SK-N-SH (cell line): Measurements from ENCODE around the gene CPOX. TPM values are rescaled to one million over a fixed set of nuclear protein-coding genes. Genes with fewer than 3 reads are reported as not detected.

ENCODE experiments used
- CTCF ChIA-PET: fragments of 300-600, 350-600 bp; formaldehyde crosslinking; extraction: SDS; loops from one replicate; lab custom pipeline; 2021; lab: Yijun Ruan, JAX
- POLR2A ChIA-PET: fragments of 350-600 bp; sonication (Branson Sonifier 250); formaldehyde crosslinking; extraction: SDS; loops from one replicate; lab custom pipeline; 2020; ENCODE audit warnings: antibody characterized with exemption, inconsistent platforms; lab: Yijun Ruan, JAX
- DNase-seq: peaks from one replicate; pipeline ENCODE4 v3.0.0; 2012
- H2AFZ ChIP-seq: fragments of 200-600 bp; sonication (generic); 2 replicates; pipeline ENCODE4 v1.8.1; 2016; ENCODE audit warnings: antibody characterized with exemption, mild to moderate bottlenecking, low read depth
- H3F3A ChIP-seq: fragments of 200-600 bp; sonication (generic); replicated peaks from 2 replicates; pipeline ENCODE3; 2016; ENCODE audit warnings: antibody characterized with exemption, mild to moderate bottlenecking; ENCODE audit not compliant: insufficient read depth
- H3K27ac ChIP-seq, 2 experiments: fragments of 200-500 bp in 1 of 2; fragments of 200-600 bp in 1 of 2; sonication (Bioruptor generic) in 1 of 2; sonication (generic), shearing (Covaris generic) in 1 of 2; 2 replicates each; pipeline versions ENCODE4 v1.5.1 to v1.6.1; 2014 to 2016; ENCODE audit warnings: low read depth in 2 of 2, inconsistent platforms in 1 of 2, low read length in 1 of 2, mild to moderate bottlenecking in 1 of 2, mixed read lengths in 1 of 2
- H3K27me3 ChIP-seq: fragments of 200-600 bp; sonication (generic), shearing (Covaris generic); 2 replicates; pipeline ENCODE4 v1.6.1; 2016; ENCODE audit warnings: mixed run types; ENCODE audit not compliant: insufficient read depth
- H3K36me3 ChIP-seq, 2 experiments: fragments of 200-500 bp in 1 of 2; fragments of 200-600 bp in 1 of 2; sonication (Bioruptor generic) in 1 of 2; sonication (generic) in 1 of 2; replicated peaks in 1 of 2; 2 replicates each; pipeline versions ENCODE3 to v1.5.1; 2014 to 2016; ENCODE audit warnings: low read length in 1 of 2, mild to moderate bottlenecking in 1 of 2; ENCODE audit not compliant: insufficient read depth in 2 of 2, control insufficient read depth in 1 of 2
- H3K4me1 ChIP-seq, 2 experiments: fragments of 200-500 bp in 1 of 2; fragments of 200-600 bp in 1 of 2; sonication (Bioruptor generic) in 1 of 2; sonication (generic), shearing (Covaris generic) in 1 of 2; 2 replicates each; pipeline versions ENCODE4 v1.5.1 to v1.6.1; 2014 to 2016; ENCODE audit warnings: low read depth in 1 of 2, low read length in 1 of 2, mixed run types in 1 of 2; ENCODE audit not compliant: insufficient read depth in 2 of 2, control insufficient read depth in 1 of 2
- H3K4me2 ChIP-seq: fragments of 200-600 bp; sonication (generic), shearing (Covaris generic); 2 replicates; pipeline ENCODE4 v1.6.1; 2017; ENCODE audit warnings: mixed run types
- H3K4me3 ChIP-seq, 2 experiments: fragments of 200-500 bp in 1 of 2; fragments of 200-600 bp in 1 of 2; sonication (Bioruptor generic) in 1 of 2; sonication (generic), shearing (Covaris generic) in 1 of 2; 2 replicates each; pipeline versions ENCODE4 v1.5.1 to v1.8.1; 2014 to 2016; ENCODE audit warnings: low read depth in 2 of 2, inconsistent platforms in 1 of 2, low read length in 1 of 2, mild to moderate bottlenecking in 1 of 2, mixed read lengths in 1 of 2, moderate library complexity in 1 of 2
- H3K79me2 ChIP-seq: fragments of 200-600 bp; sonication (generic); 2 replicates; pipeline ENCODE4 v1.8.1; 2017; ENCODE audit warnings: mild to moderate bottlenecking; ENCODE audit not compliant: insufficient read depth
- H3K9ac ChIP-seq: fragments of 200-600 bp; sonication (generic); 2 replicates; pipeline ENCODE4 v1.6.1; 2017; ENCODE audit warnings: mixed run types
- H3K9me2 ChIP-seq: fragments of 200-600 bp; sonication (generic); 2 replicates; pipeline ENCODE4 v1.6.1; 2017; ENCODE audit warnings: mixed run types
- H3K9me3 ChIP-seq: fragments of 200-600 bp; sonication (generic); 2 replicates; pipeline ENCODE4 v1.6.1; 2017; ENCODE audit warnings: mixed run types, mild to moderate bottlenecking, moderate library complexity
- H4K20me1 ChIP-seq: fragments of 200-600 bp; sonication (generic); 2 replicates; pipeline ENCODE4 v1.6.1; 2017; ENCODE audit warnings: mild to moderate bottlenecking, mixed run types; ENCODE audit not compliant: insufficient read depth
- CHD2 ChIP-seq: fragments of 150-350 bp; IDR thresholded peaks from 2 replicates; pipeline ENCODE4 v1.6.1; 2018; ENCODE audit warnings: low read length; ENCODE audit not compliant: partially characterized antibody
- ELF1 ChIP-seq: IDR thresholded peaks from 2 replicates; pipeline ENCODE4 v1.4.0; 2012
- FOXM1 ChIP-seq: IDR thresholded peaks from 2 replicates; pipeline ENCODE4 v1.4.0; 2012; ENCODE audit warnings: low read depth, mild to moderate bottlenecking
- GABPA ChIP-seq: IDR thresholded peaks from 2 replicates; pipeline ENCODE4 v1.4.0; 2012; ENCODE audit warnings: low read depth, mild to moderate bottlenecking
- GATA2 ChIP-seq: sonication (generic); formaldehyde crosslinking; IDR thresholded peaks from 2 replicates; pipeline ENCODE4 v1.5.0; 2020; ENCODE audit warnings: mild to moderate bottlenecking, missing genetic modification reagents
- MEF2A ChIP-seq: IDR thresholded peaks from 2 replicates; pipeline ENCODE4 v1.4.0; 2012; ENCODE audit warnings: low read depth, borderline replicate concordance
- RAD21 ChIP-seq: IDR thresholded peaks from 2 replicates; pipeline ENCODE4 v1.6.1; 2012; ENCODE audit warnings: mild to moderate bottlenecking, low read length
- RFX5 ChIP-seq: IDR thresholded peaks from 2 replicates; pipeline ENCODE4 v1.6.1; 2012; ENCODE audit warnings: mild to moderate bottlenecking, improper control_type of control experiment, low read length
- RXRA ChIP-seq: IDR thresholded peaks from 2 replicates; pipeline ENCODE4 v1.4.0; 2012; ENCODE audit warnings: low read depth, mild to moderate bottlenecking, borderline replicate concordance
- SMC3 ChIP-seq: IDR thresholded peaks from 2 replicates; pipeline ENCODE4 v1.6.1; 2012; ENCODE audit warnings: low read depth, low read length, improper control_type of control experiment
- TAF1 ChIP-seq: IDR thresholded peaks from 2 replicates; pipeline ENCODE4 v1.6.1; 2012; ENCODE audit warnings: low read depth, mild to moderate bottlenecking, low read length, moderate library complexity, borderline replicate concordance
- TEAD4 ChIP-seq: IDR thresholded peaks from 2 replicates; pipeline ENCODE4 v1.4.0; 2012; ENCODE audit warnings: mild to moderate bottlenecking, borderline replicate concordance; ENCODE audit not compliant: insufficient read depth
- USF2 ChIP-seq: fragments of 150-350 bp; IDR thresholded peaks from 2 replicates; pipeline ENCODE4 v1.6.1; 2017; ENCODE audit warnings: antibody characterized with exemption, low read length, low read depth, borderline replicate concordance
- WGBS: methylation state at CpG from one replicate; pipeline ENCODE4 v1.1.6; 2017; ENCODE audit warnings: low lambda C conversion rate; 5-methylcytosine and 5-hydroxymethylcytosine counted together
- polyA plus RNA-seq, 3 experiments: library from polyadenylated mRNA; depleted of rRNA; stranded (reverse); fragments of >200 nt; gene quantifications; 2 replicates each; pipeline ENCODE4 v1.2.3, GENCODE V29; 2012
- TF ChIP-seq, protein P1 (sequence below): IDR thresholded peaks from 2 replicates; pipeline ENCODE4 v1.4.0; 2012; ENCODE audit warnings: low read depth
- TF ChIP-seq, protein P2 (sequence below): fragments of 150-350 bp; IDR thresholded peaks from 2 replicates; pipeline ENCODE4 v1.6.1; 2016; ENCODE audit warnings: mild to moderate bottlenecking, low read depth, low read length

Gene CPOX
- polyA plus RNA-seq, 1 of the 3 experiments (the other 2 are of a cell fraction) = 36.7 TPM

DNA sequence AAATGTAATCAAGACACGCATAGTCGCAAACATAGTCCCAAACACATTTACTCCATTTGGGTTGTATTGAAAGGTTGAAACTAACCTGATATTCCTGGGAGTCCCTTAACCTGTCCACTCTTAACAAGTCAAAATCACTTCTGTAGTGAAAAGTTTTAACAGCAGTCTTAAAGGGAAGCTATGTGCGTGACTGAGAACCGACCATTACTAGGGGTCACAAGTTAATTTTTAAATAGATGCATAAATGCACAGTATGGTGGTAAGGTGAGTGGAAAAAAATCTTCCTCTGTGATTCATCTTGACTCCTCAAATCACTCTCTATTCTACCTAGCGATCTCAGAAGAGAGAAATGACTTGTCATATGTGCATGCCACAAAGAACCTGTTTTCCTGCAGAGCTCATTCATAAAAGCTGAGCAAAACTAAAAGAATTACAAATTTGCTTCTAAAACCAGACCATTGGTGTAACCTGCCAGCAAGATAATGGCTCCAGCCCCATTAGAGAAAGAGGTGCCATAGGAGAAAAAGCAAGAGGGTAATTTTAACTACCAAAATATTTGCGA lies 56.9 kb downstream of the CPOX start:
- H3K4me1 ChIP-seq = no peaks in the 10 kb centered on the region; a peak in 1 of 4 replicates
- CTCF ChIA-PET = interaction anchor here (1.1 to 1.4 kb wide), 2 partner anchors 14 to 21 kb away, joined by 3 to 4 read pairs; no protein-coding TSS in a partner anchor

GRCh38 chr3:98534734-98535133 lies 58.7 kb downstream of the CPOX start:
- H3K4me1 ChIP-seq = no peaks in the 10 kb centered on the region; a peak in 1 of 4 replicates
- H4K20me1 ChIP-seq = no peaks in the 10 kb centered on the region
- H3K9me2 ChIP-seq = no peaks in the 10 kb centered on the region
- ChIA-PET CTCF (interaction anchor here (1.0 kb wide), 1 partner anchor 12 kb away, joined by 3 read pairs; no protein-coding TSS in a partner anchor), POLR2A (no interaction called here)
- H3F3A ChIP-seq = peaks cover 3% of the 10 kb centered on the region
- H3K9ac ChIP-seq = no peak overlapping the region
- H2AFZ ChIP-seq = no peak overlapping the region
- no peak overlapping the region for H3K4me2 ChIP-seq
- no peak overlapping the region for H3K27ac ChIP-seq
- H3K9me3 ChIP-seq = 0 out of 2 replicates have a peak, but pooled peaks cover 4% of the 10 kb centered on the region
- WGBS = 73% methylated on average over 1 of the region's 1 CpG
- H3K27me3 ChIP-seq = peaks cover 6% of the 10 kb centered on the region; the same call in 1 of the 2 replicates
- H3K4me3 ChIP-seq = no peak overlapping the region
- no peak for DNase-seq
- no peak for TF ChIP-seq USF2
- TF ChIP-seq TEAD4 = no peak
- H3K36me3 ChIP-seq = no peaks in the 10 kb centered on the region
- no peaks in the 10 kb centered on the region for H3K79me2 ChIP-seq

More for the DNA sequence above, 56.9 kb downstream of the CPOX start:
- Histone ChIP-seq H2AFZ (no peak overlapping the region), H3K79me2 (no peaks in the 10 kb centered on the region), H3K9ac (no peak overlapping the region), H3K27ac (no peak overlapping the region), H3K36me3 (no peaks in the 10 kb centered on the region), H3F3A (peaks cover 3% of the 10 kb centered on the region), H3K9me2 (no peaks in the 10 kb centered on the region), H3K4me3 (no peak overlapping the region), H3K9me3 (0 out of 2 replicates have a peak, but pooled peaks cover 4% of the 10 kb centered on the region), H3K4me2 (no peak overlapping the region), H4K20me1 (no peaks in the 10 kb centered on the region), H3K27me3 (no peaks in the 10 kb centered on the region; the same call in 1 of the 2 replicates)
- TF ChIP-seq CHD2 = no peak
- no peak for TF ChIP-seq RXRA
- TF ChIP-seq FOXM1 = no peak
- TF ChIP-seq RFX5 = no peak
- no peak for TF ChIP-seq SMC3
- TF ChIP-seq, protein P1, sequence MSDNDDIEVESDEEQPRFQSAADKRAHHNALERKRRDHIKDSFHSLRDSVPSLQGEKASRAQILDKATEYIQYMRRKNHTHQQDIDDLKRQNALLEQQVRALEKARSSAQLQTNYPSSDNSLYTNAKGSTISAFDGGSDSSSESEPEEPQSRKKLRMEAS = no peak
- no peak for TF ChIP-seq GATA2 (CRISPR knock-in tag)
- no peak for TF ChIP-seq ELF1
- no peak for TF ChIP-seq RAD21
- no peak for TF ChIP-seq TAF1
- no peak for TF ChIP-seq GABPA
- TF ChIP-seq, protein P2, sequence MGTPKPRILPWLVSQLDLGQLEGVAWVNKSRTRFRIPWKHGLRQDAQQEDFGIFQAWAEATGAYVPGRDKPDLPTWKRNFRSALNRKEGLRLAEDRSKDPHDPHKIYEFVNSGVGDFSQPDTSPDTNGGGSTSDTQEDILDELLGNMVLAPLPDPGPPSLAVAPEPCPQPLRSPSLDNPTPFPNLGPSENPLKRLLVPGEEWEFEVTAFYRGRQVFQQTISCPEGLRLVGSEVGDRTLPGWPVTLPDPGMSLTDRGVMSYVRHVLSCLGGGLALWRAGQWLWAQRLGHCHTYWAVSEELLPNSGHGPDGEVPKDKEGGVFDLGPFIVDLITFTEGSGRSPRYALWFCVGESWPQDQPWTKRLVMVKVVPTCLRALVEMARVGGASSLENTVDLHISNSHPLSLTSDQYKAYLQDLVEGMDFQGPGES = no peak
- TF ChIP-seq MEF2A = no peak
- 65% methylated on average over 6 of the region's 6 CpGs for WGBS
- POLR2A ChIA-PET = no interaction called here
- DNase-seq = no peak
